Pancreas (tissue), 10 donors: ENCODE measurements around the gene TMEM237. TPM values are rescaled to one million over a fixed set of nuclear protein-coding genes. Genes with fewer than 3 reads are reported as not detected.

Experiments used
- ATAC-seq, 4 donors: fragments of 200-7000 bp; cut with Tn5 transposase; one replicate each; pipeline versions ENCODE4 v1.8.0 to v1.9.1; 2020; ENCODE audit warnings: mild to moderate bottlenecking in 4 of 4, moderate library complexity in 4 of 4
- DNase-seq, 6 donors: peaks; one replicate each; pipeline ENCODE4 v3.0.0-alpha.2; 2020
- FAIRE-seq: peaks from 2 replicates; lab custom pipeline; 2012; peaks lifted over from hg19 to GRCh38; lab: Jason Lieb, UNC
- H3K27ac ChIP-seq, 4 donors: fragments of 200-600 bp; sonication (generic); 1 replicate in 3 of 4; 2 replicates in 1 of 4; pipeline versions ENCODE4 v1.5.0 to v1.8.0; 2020
- H3K27me3 ChIP-seq, 4 donors: fragments of 200-600 bp; one replicate each; pipeline ENCODE4 v1.8.0; 2021
- H3K36me3 ChIP-seq, 3 donors: fragments of 200-600 bp; sonication (generic) in 1 of 3; one replicate each; pipeline versions ENCODE4 v1.5.0 to v1.8.0; 2020 to 2021
- H3K4me1 ChIP-seq, 3 donors: fragments of 200-600 bp; one replicate each; pipeline ENCODE4 v1.8.0; 2021
- H3K4me3 ChIP-seq, 4 donors: fragments of 200-600 bp; sonication (generic) in 2 of 4; one replicate each; pipeline versions ENCODE4 v1.5.0 to v1.8.0; 2020 to 2021
- H3K9me3 ChIP-seq, 4 donors: fragments of 200-600 bp; one replicate each; pipeline ENCODE4 v1.8.0; 2021
- WGBS, 2 donors: extraction: QIAGEN DNeasy Blood & Tissue Kit; methylation state at CpG; one replicate each; pipeline ENCODE4 v1.1.7; 2013; 5-methylcytosine and 5-hydroxymethylcytosine counted together
- intact Hi-C, 3 donors: fragments of 100-400 bp; cut with DNase I; formaldehyde crosslinking; loops; one replicate each; pipeline versions ENCODE4 v1.11.1 to v1.14.2; 2022
- polyA plus RNA-seq, 2 donors: library from polyadenylated mRNA; stranded (reverse); fragments of 200-250 nt; gene quantifications; one replicate each; pipeline ENCODE4 v1.2.3, GENCODE V29; 2013
- total RNA-seq, 6 donors: library from RNA; stranded (reverse); fragmentation: NEBNext Ultra II Directional in 4 of 6; extraction: Animal tissue kit (Norgen Biotek cat#: 25700) in 4 of 6; gene quantifications; one replicate each; pipeline versions ENCODE4 v1.2.1 to v1.2.4, GENCODE V29; 2021 to 2023
- TF ChIP-seq, protein P1 (sequence below), 4 donors: fragments of 200-600 bp; sonication (generic) in 3 of 4; IDR thresholded peaks; one replicate each; pipeline versions ENCODE4 v1.5.0 to v1.8.0; 2021; ENCODE audit warnings: antibody characterized with exemption in 4 of 4
- donor health status: healthy with polysubstance abuse.
- donor health status: DM: no; HTN: no; CAD: no; lungs with moderate emphysema.
- donor health status: DM: no; HTN: no; CAD: no.
- donor health status: control.
- donor health status: control.
- donor health status: Bipolar disorder and iron deficiency.
- donor health status: DM: yes; HTN: yes; CAD: no.
- donor health status: DM: no; HTN: no; CAD: no.
- donor health status: DM: no; HTN: no; CAD: no.
- donor health status: DM: yes; HTN: yes; CAD: no.

TMEM237 gene
- total and polyA plus RNA-seq, 8 donors: 3.0 to 9.6 (median 4.9) TPM

GRCh38 chr2:201600906-201601305 lies 42.4 kb downstream of the TMEM237 start:
- H3K9me3 ChIP-seq: no peaks in the 10 kb centered on the region
- FAIRE-seq (no peak), ATAC-seq (no peak), DNase-seq (no peak)
- H3K4me1 ChIP-seq: no peaks in the 10 kb centered on the region
- H3K27ac ChIP-seq: no peak overlapping the region
- TF ChIP-seq, protein P1, sequence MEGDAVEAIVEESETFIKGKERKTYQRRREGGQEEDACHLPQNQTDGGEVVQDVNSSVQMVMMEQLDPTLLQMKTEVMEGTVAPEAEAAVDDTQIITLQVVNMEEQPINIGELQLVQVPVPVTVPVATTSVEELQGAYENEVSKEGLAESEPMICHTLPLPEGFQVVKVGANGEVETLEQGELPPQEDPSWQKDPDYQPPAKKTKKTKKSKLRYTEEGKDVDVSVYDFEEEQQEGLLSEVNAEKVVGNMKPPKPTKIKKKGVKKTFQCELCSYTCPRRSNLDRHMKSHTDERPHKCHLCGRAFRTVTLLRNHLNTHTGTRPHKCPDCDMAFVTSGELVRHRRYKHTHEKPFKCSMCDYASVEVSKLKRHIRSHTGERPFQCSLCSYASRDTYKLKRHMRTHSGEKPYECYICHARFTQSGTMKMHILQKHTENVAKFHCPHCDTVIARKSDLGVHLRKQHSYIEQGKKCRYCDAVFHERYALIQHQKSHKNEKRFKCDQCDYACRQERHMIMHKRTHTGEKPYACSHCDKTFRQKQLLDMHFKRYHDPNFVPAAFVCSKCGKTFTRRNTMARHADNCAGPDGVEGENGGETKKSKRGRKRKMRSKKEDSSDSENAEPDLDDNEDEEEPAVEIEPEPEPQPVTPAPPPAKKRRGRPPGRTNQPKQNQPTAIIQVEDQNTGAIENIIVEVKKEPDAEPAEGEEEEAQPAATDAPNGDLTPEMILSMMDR (IDR thresholded peaks at IDR 0.05): no peak
- intact Hi-C loops: no loop called here
- H3K4me3 ChIP-seq: no peak overlapping the region
- no peaks in the 10 kb centered on the region for H3K36me3 ChIP-seq
- 75 to 84% methylated on average over 3 of the region's 3 CpGs for WGBS, 2 donors
- no peaks in the 10 kb centered on the region for H3K27me3 ChIP-seq

DNA sequence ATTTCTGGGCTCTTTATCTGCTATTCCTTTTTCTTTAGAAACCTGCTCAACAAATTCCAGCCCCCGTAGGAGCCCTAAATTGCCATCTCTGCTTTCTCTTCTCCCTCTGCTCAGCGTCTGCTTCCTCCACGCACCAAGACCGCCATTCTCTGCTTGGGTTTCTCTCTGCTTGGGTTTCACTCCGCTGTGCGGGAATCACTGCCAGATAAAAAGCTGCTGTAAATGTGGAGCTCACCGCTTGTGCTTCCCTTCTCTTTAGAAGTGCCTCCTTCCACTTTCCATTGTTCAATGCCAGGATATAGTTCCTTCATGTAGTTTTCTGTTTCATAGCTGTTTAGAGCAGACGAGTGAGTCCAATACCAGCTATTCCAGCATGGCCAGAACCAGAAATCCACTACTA lies 45.9 kb downstream of the TMEM237 start:
- Histone ChIP-seq H3K27me3 (no peaks in the 10 kb centered on the region), H3K4me1 (no peaks in the 10 kb centered on the region), H3K27ac (no peak overlapping the region), H3K9me3 (no peaks in the 10 kb centered on the region), H3K36me3 (no peaks in the 10 kb centered on the region), H3K4me3 (no peak overlapping the region)
- intact Hi-C loops: no loop called here
- 53 to 57% methylated on average over 8 of the region's 8 CpGs for WGBS, 2 donors
- no peak for ATAC-seq
- TF ChIP-seq, protein P1 (IDR thresholded peaks at IDR 0.05): no peak
- no peak for DNase-seq
- FAIRE-seq: no peak

- H3K4me1 ChIP-seq: no peaks in the 10 kb centered on the region
- H3K9me3 ChIP-seq: no peaks in the 10 kb centered on the region
- FAIRE-seq (no peak), DNase-seq (no peak), ATAC-seq (no peak)
- H3K27me3 ChIP-seq: no peaks in the 10 kb centered on the region
- H3K4me3 ChIP-seq: no peak overlapping the region
- TF ChIP-seq, protein P1 (IDR thresholded peaks at IDR 0.05): no peak
- WGBS, 2 donors: 77 to 83% methylated on average over 2 of the region's 2 CpGs
- intact Hi-C loops: no loop called here
- H3K36me3 ChIP-seq: no peaks in the 10 kb centered on the region
- H3K27ac ChIP-seq: no peak overlapping the region
Measured at GRCh38 chr2:201580486-201580885, 62.8 kb downstream of the TMEM237 start.

DNA sequence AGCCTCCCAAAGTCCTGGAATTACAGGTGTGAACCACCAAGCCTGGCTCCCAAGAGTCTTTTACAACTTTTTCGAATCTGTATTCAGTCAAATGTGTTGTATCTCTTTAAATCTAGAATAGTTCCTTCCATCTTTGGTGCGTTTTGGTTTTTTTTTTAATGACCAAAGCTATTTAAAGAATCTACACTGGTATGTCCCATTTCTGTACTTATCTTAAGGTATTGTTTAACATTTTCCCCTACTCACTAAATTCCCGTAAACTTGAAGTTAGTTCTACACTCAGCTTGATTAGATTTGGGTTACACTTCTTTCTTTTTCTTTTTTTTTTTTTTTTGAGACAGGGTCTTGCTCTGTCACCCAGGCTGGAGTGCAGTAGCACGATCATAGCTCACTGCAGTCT lies 63.8 kb downstream of the TMEM237 start:
- TF ChIP-seq, protein P1 (IDR thresholded peaks at IDR 0.05): no peak
- no peak for DNase-seq
- no peak for FAIRE-seq
- intact Hi-C loops: no loop called here
- Histone ChIP-seq H3K9me3 (no peaks in the 10 kb centered on the region), H3K36me3 (no peaks in the 10 kb centered on the region), H3K27ac (no peak overlapping the region), H3K4me3 (no peak overlapping the region), H3K4me1 (no peaks in the 10 kb centered on the region), H3K27me3 (no peaks in the 10 kb centered on the region)
- WGBS, 2 donors: 62 to 73% methylated on average over 4 of the region's 4 CpGs
- ATAC-seq: no peak

DNA sequence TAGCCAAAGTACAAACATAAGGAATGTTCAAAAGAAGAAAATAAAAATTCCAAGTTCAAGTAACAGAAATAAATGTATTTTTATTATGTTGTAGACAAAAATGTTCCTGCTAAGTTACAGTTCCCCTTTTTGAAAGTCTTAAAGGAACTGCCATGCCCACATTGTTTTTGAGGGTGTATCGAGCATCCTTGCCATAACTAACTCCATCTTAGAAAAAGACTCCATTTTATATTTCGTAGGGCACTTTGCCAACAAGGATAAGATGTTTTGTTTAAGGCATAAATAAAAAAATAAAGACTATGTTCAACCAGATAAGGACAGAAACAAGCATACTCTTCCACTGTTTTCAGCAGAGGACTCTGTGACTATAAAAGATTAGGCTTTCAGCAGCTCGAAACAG lies 67.3 kb downstream of the TMEM237 start:
- Histone ChIP-seq H3K9me3 (no peaks in the 10 kb centered on the region), H3K27ac (no peak overlapping the region), H3K36me3 (no peaks in the 10 kb centered on the region), H3K4me1 (no peaks in the 10 kb centered on the region), H3K4me3 (no peak overlapping the region), H3K27me3 (no peaks in the 10 kb centered on the region)
- FAIRE-seq: no peak
- intact Hi-C loops: no loop called here
- WGBS, 2 donors: 77 to 89% methylated on average over 3 of the region's 3 CpGs
- ATAC-seq: no peak
- no peak for DNase-seq
- TF ChIP-seq, protein P1 (IDR thresholded peaks at IDR 0.05): no peak
